Measurements from ENCODE around the gene ZFHX3.

The ZFHX3 gene

DNA sequence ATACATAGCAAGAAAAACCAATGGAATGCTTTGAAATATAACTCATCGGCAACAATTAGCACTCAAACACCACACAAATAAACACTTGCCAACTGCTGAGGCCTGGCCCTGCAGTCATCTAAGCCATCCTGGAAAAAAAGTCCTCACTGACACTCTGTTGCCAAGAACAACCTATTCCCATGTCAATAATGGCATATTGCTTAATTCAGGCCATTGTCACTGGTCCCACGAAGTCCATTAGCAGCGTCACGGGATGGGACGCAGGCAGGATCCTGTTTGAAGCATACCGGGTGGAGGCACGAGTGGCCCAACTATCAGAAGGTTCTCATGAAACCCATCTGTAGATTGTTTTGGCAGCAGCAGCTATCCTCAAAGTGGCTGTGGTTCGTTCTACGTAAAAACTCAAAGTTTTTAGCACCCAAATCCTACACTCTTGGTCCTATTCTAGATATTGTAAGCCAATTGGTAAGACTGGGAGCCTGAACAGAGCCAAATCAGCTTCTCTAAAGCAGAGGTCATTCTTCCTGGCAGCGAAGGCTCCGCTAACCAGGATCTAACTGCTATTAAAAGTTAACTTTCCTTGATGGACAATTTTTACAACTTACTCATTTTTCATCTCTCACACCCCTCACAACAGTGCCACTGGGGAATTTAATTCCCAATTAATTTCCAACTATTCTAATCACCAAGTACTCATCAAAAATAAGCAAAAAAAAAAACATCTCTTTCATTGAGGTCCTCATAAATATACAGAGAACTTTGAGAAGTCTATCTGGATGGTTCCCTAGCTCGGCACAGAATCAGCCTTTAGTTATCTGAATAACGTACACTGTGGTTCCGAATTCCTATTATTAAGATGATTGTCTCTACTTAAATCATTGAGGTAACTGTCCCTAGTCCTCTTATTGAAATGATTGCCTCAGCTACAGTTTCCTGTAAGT is 91.5 kb downstream of the ZFHX3 start:
- DNase-seq (ENCODE audit: low read depth in 2 of 2), result no peak

DNA sequence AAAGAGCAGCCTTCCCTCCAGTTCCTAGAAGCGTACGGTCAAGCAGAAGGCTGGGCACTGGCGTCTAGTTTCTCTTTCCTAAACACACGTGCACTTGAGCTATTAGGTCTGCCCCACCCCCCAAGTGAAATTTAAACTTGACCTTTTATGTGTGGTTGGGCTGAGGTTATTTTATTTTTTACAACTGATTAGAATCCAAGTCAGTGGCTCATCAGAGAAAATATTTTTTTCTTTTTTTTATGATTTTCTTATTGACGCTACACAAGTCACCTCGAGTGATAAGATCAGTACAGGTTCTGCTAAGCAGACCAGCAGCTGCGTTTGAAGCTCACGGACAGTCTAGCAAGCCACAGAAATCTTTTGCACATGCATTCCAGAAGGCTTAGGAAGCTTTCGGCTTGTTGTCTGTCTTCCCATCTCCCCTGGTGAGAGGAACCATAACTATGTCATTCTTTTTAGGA is 95.1 kb downstream of the ZFHX3 start:
- no peak for DNase-seq (ENCODE audit: low read depth in 2 of 2)

GRCh38 chr16:72952404-72952803 is 95.5 kb downstream of the ZFHX3 start:
- DNase-seq (ENCODE audit: low read depth in 2 of 2), result no peak

- no peak for DNase-seq (ENCODE audit: low read depth in 2 of 2)
Observed at GRCh38 chr16:72951916-72952315, 96.0 kb downstream of the ZFHX3 start.

DNA sequence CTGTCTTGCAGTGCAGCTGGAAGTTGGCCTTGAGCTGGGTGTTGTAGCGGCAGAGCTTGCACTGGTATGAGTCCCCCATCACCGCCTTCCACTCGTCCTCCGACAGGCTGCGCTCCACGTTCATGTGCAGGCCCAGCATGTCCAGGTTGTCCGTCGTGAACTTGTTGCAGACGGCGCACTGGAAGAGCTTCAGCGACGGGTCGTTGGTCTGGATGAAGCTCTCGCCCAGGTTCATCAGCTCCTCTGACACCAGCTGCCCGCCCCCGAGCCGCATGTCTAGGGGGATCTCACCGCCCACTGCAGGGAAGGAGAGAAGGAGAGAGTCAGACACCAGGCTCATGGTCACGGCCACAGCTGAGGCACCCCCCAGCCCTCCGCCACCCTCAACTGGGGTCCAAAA is 97.3 kb downstream of the ZFHX3 start:
- DNase-seq (ENCODE audit: low read depth in 2 of 2), result no peak

- DNase-seq (ENCODE audit: low read depth in 2 of 2), result no peak
Observed at GRCh38 chr16:72948238-72948829, 99.6 kb downstream of the ZFHX3 start.

- DNase-seq (ENCODE audit: low read depth in 2 of 2), result no peak
Observed at GRCh38 chr16:72947379-72948237, 100.3 kb downstream of the ZFHX3 start.

- DNase-seq (ENCODE audit: low read depth in 2 of 2), result no peak
Observed at GRCh38 chr16:72946474-72947194, 101.3 kb downstream of the ZFHX3 start.

DNA sequence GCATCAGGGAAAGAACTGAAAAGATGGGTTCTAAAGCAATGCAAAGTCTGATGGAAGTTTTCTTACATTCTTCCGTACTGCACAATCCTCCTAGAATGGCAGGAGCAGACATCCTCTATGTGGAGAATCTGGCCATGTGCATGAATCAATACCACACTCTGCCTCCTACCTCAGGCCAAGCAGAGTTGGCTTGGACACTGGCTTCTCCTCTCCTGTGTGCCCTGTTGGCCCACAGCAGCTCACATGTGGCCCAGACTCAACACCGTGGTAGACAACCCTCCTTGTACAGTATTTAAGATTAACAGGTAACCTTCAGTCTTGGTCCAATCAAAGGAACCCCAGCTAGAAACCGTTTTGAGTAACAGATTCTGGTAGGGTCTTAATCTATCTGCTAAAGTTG is 101.9 kb downstream of the ZFHX3 start:
- no peak for DNase-seq (ENCODE audit: low read depth in 2 of 2)

- DNase-seq (ENCODE audit: low read depth in 2 of 2), result no peak
Observed at GRCh38 chr16:72945611-72946010, 102.3 kb downstream of the ZFHX3 start.

GRCh38 chr16:72944757-72945485 is 103.0 kb downstream of the ZFHX3 start:
- no peak for DNase-seq (ENCODE audit: low read depth in 2 of 2)

DNA sequence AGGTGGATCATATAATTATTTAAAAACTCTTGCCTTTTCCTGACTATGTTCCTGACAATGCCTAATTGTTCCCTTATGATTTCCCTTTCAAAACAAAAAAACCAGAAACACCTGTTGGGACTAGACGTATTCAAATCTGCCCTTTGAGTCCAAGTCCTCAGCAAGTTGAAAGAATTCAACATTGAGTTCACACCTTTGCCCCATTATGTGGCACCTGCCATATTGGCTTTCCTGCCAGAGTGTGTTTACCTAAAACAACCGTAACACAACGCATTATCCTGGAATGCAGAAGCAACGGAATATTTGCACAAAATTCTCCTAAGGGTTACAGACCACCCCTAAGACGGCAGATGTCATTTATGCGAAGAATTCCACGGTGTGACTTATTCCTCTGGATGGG is 105.9 kb downstream of the ZFHX3 start:
- no peak for DNase-seq (ENCODE audit: low read depth in 2 of 2)

GRCh38 chr16:72940886-72941285 is 107.0 kb downstream of the ZFHX3 start:
- no peak for DNase-seq (ENCODE audit: low read depth in 2 of 2)

DNA sequence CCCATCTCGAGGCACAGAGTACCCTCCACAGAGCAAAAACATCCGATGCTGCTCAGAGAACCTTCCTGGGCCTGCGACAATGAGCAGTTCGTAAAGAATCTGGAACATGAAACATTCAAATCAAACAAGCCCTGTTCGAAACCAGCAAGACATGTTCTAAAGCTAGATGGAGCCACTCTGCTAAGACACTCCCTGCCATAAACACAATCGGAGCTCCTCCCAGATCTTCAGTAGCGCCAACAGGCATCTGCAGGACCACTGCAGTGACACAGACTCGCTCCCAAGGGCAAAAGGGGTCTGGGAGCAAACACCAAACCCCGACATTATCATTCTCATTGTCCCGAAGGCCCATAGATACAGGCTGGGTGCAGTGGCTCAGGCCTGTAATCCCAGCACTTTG is 108.7 kb downstream of the ZFHX3 start:
- no peak for DNase-seq (ENCODE audit: low read depth in 2 of 2)

DNA sequence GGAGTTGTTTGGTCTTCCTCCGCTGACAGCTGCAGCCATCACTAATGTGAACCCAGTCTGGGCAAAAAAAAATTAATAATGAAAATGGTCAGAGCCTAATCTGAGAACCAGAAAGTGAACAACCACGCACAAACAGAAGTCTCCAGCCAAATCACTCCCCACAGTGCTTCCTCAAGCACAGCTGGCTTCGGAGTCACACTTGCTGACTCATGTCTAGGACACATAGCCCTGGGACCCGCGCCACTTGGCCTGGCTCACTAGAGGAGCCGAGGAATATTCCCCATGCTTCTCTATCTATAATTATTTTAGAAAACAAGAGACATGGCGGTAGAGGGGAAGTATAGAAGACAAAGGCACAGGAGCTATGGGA is 109.1 kb downstream of the ZFHX3 start:
- DNase-seq (ENCODE audit: low read depth in 2 of 2), result no peak

DNA sequence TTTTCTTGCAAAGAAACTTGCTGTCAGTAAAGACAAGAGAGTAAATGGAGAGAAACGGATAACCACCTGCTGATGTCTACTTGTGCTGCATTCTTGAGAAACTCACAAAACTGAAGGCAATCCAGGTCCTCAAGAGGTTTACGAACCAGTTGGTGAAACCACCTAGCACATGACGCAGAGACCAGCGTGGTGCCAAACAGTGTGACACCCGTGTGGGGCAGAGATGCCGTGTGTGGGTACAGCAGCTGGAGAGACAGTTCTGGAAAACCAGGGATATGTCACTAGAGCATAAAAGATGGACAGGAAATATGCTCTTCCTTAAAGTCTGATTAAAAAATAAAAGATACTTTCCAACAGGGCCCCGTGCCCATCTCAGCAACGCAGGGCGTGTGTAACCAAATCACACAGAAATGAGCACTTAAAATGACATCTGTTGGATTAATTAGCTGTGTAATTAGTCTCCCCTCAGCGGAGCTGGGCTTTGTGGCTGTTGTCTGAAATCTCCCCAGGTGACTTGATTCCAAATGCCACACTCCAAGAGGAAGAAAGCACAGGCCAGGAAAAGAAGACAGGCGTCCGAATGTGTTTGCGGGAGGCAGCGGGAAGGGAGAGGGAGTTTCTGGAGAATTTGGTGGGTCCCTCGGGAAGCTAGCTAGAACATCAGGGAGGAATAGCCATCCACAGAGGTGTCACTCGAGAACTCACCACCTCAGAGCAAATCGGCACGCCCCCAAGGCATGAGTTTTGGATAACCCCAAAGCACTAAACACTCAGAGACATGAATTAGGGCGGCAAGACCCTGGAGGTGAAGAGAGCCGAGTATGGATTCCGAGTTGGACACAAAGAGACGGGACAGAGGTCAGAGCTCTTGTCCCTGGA is 109.8 kb downstream of the ZFHX3 start:
- DNase-seq (ENCODE audit: low read depth in 2 of 2), result no peak

DNA sequence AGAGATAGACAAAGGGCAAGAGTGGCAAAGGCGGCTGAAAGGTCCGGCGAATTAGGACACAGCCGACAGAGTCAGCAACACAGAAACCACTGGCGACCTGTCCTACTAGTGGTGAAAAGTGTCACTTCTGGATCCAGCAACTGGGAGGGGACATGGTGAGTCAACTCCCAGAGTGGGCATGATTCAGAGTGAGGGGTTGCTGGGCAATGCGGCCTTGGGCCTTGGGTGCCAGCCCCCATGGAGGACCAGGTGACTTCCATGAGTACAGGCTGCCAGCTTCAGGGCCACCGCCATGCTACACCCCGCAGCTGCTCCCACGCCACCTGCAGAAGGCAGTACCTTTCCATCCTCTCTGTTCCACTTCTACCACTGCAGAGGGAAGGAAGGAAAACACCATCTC is 110.6 kb downstream of the ZFHX3 start:
- DNase-seq (ENCODE audit: low read depth in 2 of 2), result no peak

DNA sequence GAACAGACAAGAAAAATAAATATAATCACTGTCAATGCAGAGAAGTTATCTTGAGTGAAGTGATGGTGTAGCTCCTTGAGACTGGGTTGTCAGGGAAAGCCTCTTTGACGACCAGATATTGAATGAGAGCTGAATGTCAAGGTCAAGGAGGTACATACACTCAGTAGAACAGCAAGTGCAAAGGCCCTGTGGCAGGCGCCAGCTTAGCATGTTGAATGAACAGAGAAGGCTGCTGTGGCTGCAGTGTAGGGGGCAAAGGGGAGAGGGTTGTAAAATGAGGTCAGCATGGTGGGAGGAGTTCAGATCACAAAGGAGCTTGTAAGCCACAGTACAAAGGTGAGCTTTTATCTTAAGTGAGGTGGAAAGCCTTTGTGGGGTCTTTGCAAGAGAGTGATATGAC is 111.5 kb downstream of the ZFHX3 start:
- no peak for DNase-seq (ENCODE audit: low read depth in 2 of 2)

GRCh38 chr16:72935896-72936295 is 112.0 kb downstream of the ZFHX3 start:
- no peak for DNase-seq (ENCODE audit: low read depth in 2 of 2)

Measured in stimulated activated CD4-positive, alpha-beta T cell treated with anti-CD3 and anti-CD28 coated beads, Interleukin-12 subunit alpha, Interleukin-12 subunit beta, amount 100 ng/mL, for 24 hours (primary cell).